ENCODE results near the gene FRAT1.

FRAT1 gene

GRCh38 chr10:97319671-97320479 is 804 bp downstream of the FRAT1 start:
- Histone ChIP-seq H3K27me3 (ENCODE audit: control insufficient read depth, insufficient read depth, low read length) (no peaks in the 10 kb centered on the region), H3K36me3 (ENCODE audit: control insufficient read depth, insufficient read depth, low read length) (no peaks in the 10 kb centered on the region), H3K4me1 (ENCODE audit: control insufficient read depth, insufficient read depth, low read length) (peaks cover 7% of the 10 kb centered on the region), H3K27ac (ENCODE audit: low read depth, low read length) (peak overlapping the region; percentile 51), H3K4me3 (ENCODE audit: low read length) (peak overlapping the region; percentile 73), H3K9ac (ENCODE audit: low read length) (peak overlapping the region; percentile 8)

DNA sequence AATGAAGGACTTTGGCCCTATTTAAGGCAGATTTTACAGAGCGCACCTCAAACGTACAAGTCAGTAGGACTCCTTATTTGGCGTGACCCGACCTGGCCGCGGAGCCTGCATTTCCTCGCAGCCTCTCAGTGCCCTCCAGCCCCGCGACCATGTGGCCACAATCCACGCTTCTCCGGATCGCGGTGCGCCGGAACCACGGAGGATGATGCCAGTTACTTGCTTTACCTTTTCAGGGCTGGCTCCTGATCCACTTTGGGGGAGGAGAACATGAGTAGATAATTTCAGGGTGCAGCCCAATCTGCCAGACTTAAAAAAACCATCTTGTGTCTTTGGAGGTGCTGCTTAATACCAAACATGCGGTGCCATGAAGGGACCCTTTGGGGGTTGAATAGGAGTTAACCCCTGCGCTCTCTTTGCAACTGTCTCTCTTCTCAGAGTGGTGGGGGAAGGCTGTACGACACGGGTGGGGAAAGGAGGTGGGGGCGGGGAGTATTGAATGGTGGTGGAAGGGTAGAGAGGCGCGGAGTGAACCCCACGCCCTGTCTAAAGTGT is 1.5 kb downstream of the FRAT1 start:
- Histone ChIP-seq H3K4me1 (ENCODE audit: control insufficient read depth, insufficient read depth, low read length) (peaks cover 7% of the 10 kb centered on the region), H3K4me3 (ENCODE audit: low read length) (peak overlapping the region; percentile 73), H3K9ac (ENCODE audit: low read length) (peak overlapping the region; percentile 8), H3K27ac (ENCODE audit: low read depth, low read length) (no peak overlapping the region), H3K27me3 (ENCODE audit: control insufficient read depth, insufficient read depth, low read length) (no peaks in the 10 kb centered on the region), H3K36me3 (ENCODE audit: control insufficient read depth, insufficient read depth, low read length) (no peaks in the 10 kb centered on the region)

DNA sequence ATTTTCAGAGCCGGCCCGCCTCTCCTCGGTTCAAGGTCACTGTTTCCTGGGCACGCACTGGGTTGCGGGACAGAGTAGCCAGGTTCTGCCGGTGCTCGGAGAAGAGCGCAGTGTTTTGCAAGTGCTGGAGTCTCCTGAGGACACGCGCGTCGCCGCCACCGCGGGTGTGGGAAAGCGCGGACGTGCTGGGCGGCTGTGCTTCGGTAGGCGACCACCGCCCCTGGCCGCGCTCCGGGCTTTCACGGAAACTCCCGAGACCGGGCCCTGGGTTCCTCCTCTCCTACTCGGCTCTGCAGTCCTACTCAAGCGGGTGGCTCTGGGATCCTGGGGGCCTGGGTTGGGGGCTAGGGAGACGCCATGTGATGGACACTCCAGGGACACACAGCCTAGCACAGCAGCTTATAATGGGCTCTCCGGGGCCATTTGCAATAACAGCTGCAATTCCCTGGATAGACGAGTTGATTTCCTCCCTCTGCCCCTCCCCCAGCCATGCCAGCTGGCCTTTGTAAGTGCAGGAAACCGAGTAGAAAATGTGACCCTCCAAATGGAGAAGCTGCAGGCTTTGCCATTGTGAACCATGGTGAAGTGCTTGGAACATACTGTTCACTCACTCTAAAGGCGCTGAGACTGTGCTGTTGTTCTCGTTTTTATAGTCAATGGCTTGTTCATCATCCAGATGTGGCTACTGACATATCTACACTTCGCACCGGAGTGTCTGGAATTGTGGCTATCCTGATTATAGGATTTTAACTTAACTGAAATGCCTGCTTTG is 2.1 kb downstream of the FRAT1 start:
- peak overlapping the region; percentile 73 for H3K4me3 ChIP-seq (ENCODE audit: low read length)
- H3K27ac ChIP-seq (ENCODE audit: low read depth, low read length): no peak overlapping the region
- H3K27me3 ChIP-seq (ENCODE audit: control insufficient read depth, insufficient read depth, low read length): no peaks in the 10 kb centered on the region
- no peak overlapping the region for H3K9ac ChIP-seq (ENCODE audit: low read length)
- H3K4me1 ChIP-seq (ENCODE audit: control insufficient read depth, insufficient read depth, low read length): peaks cover 7% of the 10 kb centered on the region
- no peaks in the 10 kb centered on the region for H3K36me3 ChIP-seq (ENCODE audit: control insufficient read depth, insufficient read depth, low read length)

GRCh38 chr10:97321804-97322190 is 2.7 kb downstream of the FRAT1 start:
- Histone ChIP-seq H3K27me3 (ENCODE audit: control insufficient read depth, insufficient read depth, low read length) (no peaks in the 10 kb centered on the region), H3K9ac (ENCODE audit: low read length) (no peak overlapping the region), H3K36me3 (ENCODE audit: control insufficient read depth, insufficient read depth, low read length) (no peaks in the 10 kb centered on the region), H3K27ac (ENCODE audit: low read depth, low read length) (no peak overlapping the region), H3K4me1 (ENCODE audit: control insufficient read depth, insufficient read depth, low read length) (peaks cover 7% of the 10 kb centered on the region), H3K4me3 (ENCODE audit: low read length) (peak overlapping the region; percentile 73)

GRCh38 chr10:97323501-97323900 is 4.4 kb downstream of the FRAT1 start:
- Histone ChIP-seq H3K9ac (ENCODE audit: low read length) (no peak overlapping the region), H3K4me1 (ENCODE audit: control insufficient read depth, insufficient read depth, low read length) (peaks cover 7% of the 10 kb centered on the region), H3K27me3 (ENCODE audit: control insufficient read depth, insufficient read depth, low read length) (no peaks in the 10 kb centered on the region), H3K36me3 (ENCODE audit: control insufficient read depth, insufficient read depth, low read length) (peaks cover 2% of the 10 kb centered on the region), H3K4me3 (ENCODE audit: low read length) (no peak overlapping the region), H3K27ac (ENCODE audit: low read depth, low read length) (no peak overlapping the region)

- H3K4me1 ChIP-seq (ENCODE audit: control insufficient read depth, insufficient read depth, low read length): peaks cover 4% of the 10 kb centered on the region
- H3K27ac ChIP-seq (ENCODE audit: low read depth, low read length): no peak overlapping the region
- no peak overlapping the region for H3K9ac ChIP-seq (ENCODE audit: low read length)
- no peak overlapping the region for H3K4me3 ChIP-seq (ENCODE audit: low read length)
- H3K36me3 ChIP-seq (ENCODE audit: control insufficient read depth, insufficient read depth, low read length): peaks cover 10% of the 10 kb centered on the region
- H3K27me3 ChIP-seq (ENCODE audit: control insufficient read depth, insufficient read depth, low read length): no peaks in the 10 kb centered on the region
Measured at GRCh38 chr10:97325754-97326153, 6.7 kb downstream of the FRAT1 start.

DNA sequence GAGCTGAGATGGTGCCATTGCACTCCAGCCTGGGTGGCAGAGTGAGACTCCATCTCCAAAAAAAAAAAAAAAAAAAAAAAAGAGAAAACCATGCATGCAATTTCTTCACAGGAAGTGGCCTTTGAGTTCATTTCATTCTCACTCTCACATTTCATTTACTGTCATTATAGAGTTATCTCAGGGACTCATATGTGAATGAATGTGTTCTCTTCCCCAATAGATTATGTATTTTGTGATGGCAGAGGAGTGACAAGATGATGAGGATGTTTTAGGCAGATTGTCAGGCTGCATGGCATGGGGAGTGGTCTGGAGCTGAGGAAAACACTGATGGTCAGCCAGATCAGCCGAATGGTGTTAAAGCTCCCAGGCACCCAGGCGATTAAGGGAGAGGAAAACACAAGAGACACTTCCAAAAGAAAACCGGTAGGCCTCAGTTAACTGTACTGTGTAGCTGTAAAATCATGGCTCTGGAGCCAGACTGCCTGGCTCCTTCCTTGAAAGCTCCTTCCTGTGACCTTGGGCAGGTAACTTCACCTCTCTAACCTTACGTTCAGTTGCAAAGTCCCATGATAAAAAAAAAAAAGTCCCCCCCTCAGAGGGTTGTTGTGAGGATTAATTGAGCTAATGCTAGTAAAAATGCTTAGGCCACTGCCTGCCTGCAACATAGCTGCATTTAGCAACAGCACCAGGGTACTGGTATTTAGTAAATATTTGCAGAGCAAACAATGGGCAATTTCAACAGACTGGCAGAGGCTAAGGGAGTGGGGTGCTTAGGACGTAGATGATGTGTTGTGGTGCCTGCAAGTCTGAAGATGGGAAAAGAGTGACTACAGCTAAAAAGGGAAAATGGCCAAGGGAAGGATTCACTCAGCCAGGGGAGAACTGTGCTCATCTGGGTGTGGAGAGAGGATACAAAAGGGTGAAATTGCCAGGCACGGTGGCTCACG is 8.6 kb downstream of the FRAT1 start:
- H3K4me3 ChIP-seq (ENCODE audit: low read length): no peak overlapping the region
- H3K27me3 ChIP-seq (ENCODE audit: control insufficient read depth, insufficient read depth, low read length): no peaks in the 10 kb centered on the region
- peaks cover 10% of the 10 kb centered on the region for H3K36me3 ChIP-seq (ENCODE audit: control insufficient read depth, insufficient read depth, low read length)
- H3K9ac ChIP-seq (ENCODE audit: low read length): no peak overlapping the region
- H3K4me1 ChIP-seq (ENCODE audit: control insufficient read depth, insufficient read depth, low read length): peaks cover 6% of the 10 kb centered on the region
- no peak overlapping the region for H3K27ac ChIP-seq (ENCODE audit: low read depth, low read length)

- Histone ChIP-seq H3K27me3 (ENCODE audit: control insufficient read depth, insufficient read depth, low read length) (no peaks in the 10 kb centered on the region), H3K4me3 (ENCODE audit: low read length) (no peak overlapping the region), H3K36me3 (ENCODE audit: control insufficient read depth, insufficient read depth, low read length) (peaks cover 10% of the 10 kb centered on the region), H3K4me1 (ENCODE audit: control insufficient read depth, insufficient read depth, low read length) (peaks cover 6% of the 10 kb centered on the region), H3K27ac (ENCODE audit: low read depth, low read length) (no peak overlapping the region), H3K9ac (ENCODE audit: low read length) (peak overlapping the region; percentile 26)
Measured at GRCh38 chr10:97328646-97329453, 9.8 kb downstream of the FRAT1 start.

DNA sequence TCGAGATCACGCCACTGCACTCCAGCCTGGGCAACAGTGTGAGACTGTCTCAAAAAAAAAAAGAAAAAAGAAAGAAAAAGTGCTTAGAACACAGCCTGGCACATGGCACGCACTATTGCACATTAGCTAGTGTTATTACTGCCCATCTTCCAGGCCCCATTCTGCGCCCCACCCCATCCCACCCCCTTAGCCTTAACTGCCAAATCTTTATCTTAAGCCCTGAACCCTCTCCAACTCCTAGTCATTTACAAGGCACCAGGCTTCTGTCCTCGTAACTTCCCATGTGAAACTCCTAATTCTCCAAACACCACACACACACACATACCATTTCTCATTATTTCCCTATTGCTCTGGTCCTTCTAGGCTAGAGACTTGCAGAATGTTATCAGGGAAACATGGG is 10.7 kb downstream of the FRAT1 start:
- Histone ChIP-seq H3K4me1 (ENCODE audit: control insufficient read depth, insufficient read depth, low read length) (peaks cover 6% of the 10 kb centered on the region), H3K4me3 (ENCODE audit: low read length) (no peak overlapping the region), H3K36me3 (ENCODE audit: control insufficient read depth, insufficient read depth, low read length) (peaks cover 10% of the 10 kb centered on the region), H3K27me3 (ENCODE audit: control insufficient read depth, insufficient read depth, low read length) (no peaks in the 10 kb centered on the region), H3K27ac (ENCODE audit: low read depth, low read length) (no peak overlapping the region), H3K9ac (ENCODE audit: low read length) (no peak overlapping the region)

DNA sequence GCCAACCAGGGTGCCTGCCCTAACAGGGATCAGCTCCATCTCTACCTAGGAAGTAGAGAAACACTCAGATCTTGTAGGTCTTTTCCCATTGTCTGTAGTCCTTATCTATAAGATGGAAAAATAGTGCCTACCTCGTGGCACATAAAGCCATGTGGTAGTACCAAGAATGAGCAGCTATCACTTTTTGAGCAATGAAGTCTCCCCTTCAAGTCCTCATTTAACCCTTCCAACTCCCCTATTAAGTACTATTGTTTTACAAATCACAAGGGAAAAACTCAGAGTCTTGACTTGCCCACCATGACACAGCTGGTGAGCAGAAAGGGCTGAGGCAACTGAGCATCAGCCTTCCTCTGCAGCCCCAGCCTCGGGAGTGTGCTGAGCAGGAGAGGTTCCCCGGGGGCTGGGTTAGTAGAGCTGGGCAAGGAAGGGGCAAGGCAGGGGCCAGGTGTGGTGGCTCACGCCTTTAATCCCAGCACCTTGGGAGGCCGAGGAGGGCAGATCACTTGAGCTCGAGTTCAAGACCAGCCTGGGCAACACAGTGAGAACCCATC is 12.2 kb downstream of the FRAT1 start:
- Histone ChIP-seq H3K9ac (ENCODE audit: low read length) (no peak overlapping the region), H3K4me1 (ENCODE audit: control insufficient read depth, insufficient read depth, low read length) (peaks cover 6% of the 10 kb centered on the region), H3K36me3 (ENCODE audit: control insufficient read depth, insufficient read depth, low read length) (peaks cover 10% of the 10 kb centered on the region), H3K27me3 (ENCODE audit: control insufficient read depth, insufficient read depth, low read length) (no peaks in the 10 kb centered on the region), H3K27ac (ENCODE audit: low read depth, low read length) (no peak overlapping the region), H3K4me3 (ENCODE audit: low read length) (peak overlapping the region; percentile 89)
